ENCODE measurements around the gene OR1Q1.
"Not testable (repeated sequence)": the region's sequence is repeated elsewhere in the genome, so short reads cannot be mapped to it uniquely, and the experiment has no call there.

GRCh38 chr9:122583284-122583683 lies 31.3 kb upstream of the OR1Q1 start, which contains the start of gene OR1L8:
- TF ChIP-seq CTCF, POLR2A, EP300 (IDR thresholded peaks at IDR 0.05): not testable (repeated sequence)
